Psoas muscle (tissue), 8 donors: ENCODE results near the gene MAPK9. TPM values are rescaled to one million over a fixed set of nuclear protein-coding genes. Genes with fewer than 3 reads are reported as not detected.

ENCODE experiments used
- ATAC-seq, 4 donors: fragments of 200-7000 bp; cut with Tn5 transposase; one replicate each; pipeline ENCODE4 v1.9.1; 2020; ENCODE audit warnings: moderate library complexity in 3 of 4, mild to moderate bottlenecking in 2 of 4
- DNase-seq, 2 donors: peaks; one replicate each; pipeline ENCODE4 v3.0.0-alpha.2; 2020
- H3K27ac ChIP-seq: fragments of 200-600 bp; one replicate; pipeline ENCODE4 v1.8.0; 2022
- H3K27me3 ChIP-seq, 3 donors: fragments of 200-600 bp in 1 of 3; one replicate each; pipeline versions ENCODE4 v1.6.1 to v1.8.0; 2013 to 2022; ENCODE audit warnings: low read length in 2 of 3, mild to moderate bottlenecking in 2 of 3, moderate library complexity in 1 of 3; ENCODE audit not compliant: insufficient read depth in 3 of 3
- H3K36me3 ChIP-seq, 2 donors: fragments of 200-600 bp in 1 of 2; one replicate each; pipeline versions ENCODE4 v1.6.1 to v1.8.0; 2013 to 2022; ENCODE audit warnings: low read depth in 1 of 2, mild to moderate bottlenecking in 1 of 2, moderate library complexity in 1 of 2; ENCODE audit not compliant: insufficient read depth in 1 of 2
- H3K4me1 ChIP-seq: fragments of 200-600 bp; one replicate; pipeline ENCODE4 v1.8.0; 2022
- H3K4me3 ChIP-seq: fragments of 200-600 bp; one replicate; pipeline ENCODE4 v1.8.0; 2022; ENCODE audit warnings: mild to moderate bottlenecking
- H3K9me3 ChIP-seq: fragments of 200-600 bp; one replicate; pipeline ENCODE4 v1.8.0; 2022
- WGBS, 3 donors: extraction: QIAGEN DNeasy Blood & Tissue Kit; methylation state at CpG; one replicate each; pipeline versions ENCODE4 v1.1.6 to v1.1.7; 2013; 5-methylcytosine and 5-hydroxymethylcytosine counted together
- intact Hi-C, 2 donors: fragments of 100-400 bp; cut with DNase I; formaldehyde crosslinking; loops; one replicate each; pipeline versions ENCODE4 v1.11.0 to v1.14.2; 2022
- polyA plus RNA-seq, 3 donors: library from polyadenylated mRNA; stranded (reverse); fragments of 200-250 nt; gene quantifications; one replicate each; pipeline ENCODE4 v1.2.3, GENCODE V29; 2013
- total RNA-seq, 4 donors: library from RNA; stranded (reverse); fragmentation: NEBNext Ultra II Directional in 2 of 4; extraction: Animal tissue kit (Norgen Biotek cat#: 25700) in 2 of 4; gene quantifications; one replicate each; pipeline versions ENCODE4 v1.2.1 to v1.2.4, GENCODE V29; 2021 to 2023
- TF ChIP-seq, protein P1 (sequence below): fragments of 200-600 bp; IDR thresholded peaks from one replicate; pipeline ENCODE4 v1.8.0; 2022; ENCODE audit warnings: antibody characterized with exemption
- donor health status: healthy with polysubstance abuse.
- donor health status: DM: no; HTN: no; CAD: no; lungs with moderate emphysema.
- donor health status: Bipolar disorder and iron deficiency.
- donor health status: healthy.
- donor health status: DM: yes; HTN: yes; CAD: no.
- donor health status: DM: no; HTN: no; CAD: no.
- donor health status: DM: no; HTN: no; CAD: no.
- donor health status: DM: yes; HTN: yes; CAD: no.

MAPK9 gene
- total and polyA plus RNA-seq, 7 donors, result 16.1 to 40.1 (median 34.3) TPM

- H3K27ac ChIP-seq, result no peak overlapping the region
- no peaks in the 10 kb centered on the region for H3K9me3 ChIP-seq
- WGBS, 3 donors, result 91 to 96% (median 91%) methylated on average over 5 of the region's 5 CpGs
- H3K4me1 ChIP-seq, result peaks cover 25% of the 10 kb centered on the region
- TF ChIP-seq, protein P1, sequence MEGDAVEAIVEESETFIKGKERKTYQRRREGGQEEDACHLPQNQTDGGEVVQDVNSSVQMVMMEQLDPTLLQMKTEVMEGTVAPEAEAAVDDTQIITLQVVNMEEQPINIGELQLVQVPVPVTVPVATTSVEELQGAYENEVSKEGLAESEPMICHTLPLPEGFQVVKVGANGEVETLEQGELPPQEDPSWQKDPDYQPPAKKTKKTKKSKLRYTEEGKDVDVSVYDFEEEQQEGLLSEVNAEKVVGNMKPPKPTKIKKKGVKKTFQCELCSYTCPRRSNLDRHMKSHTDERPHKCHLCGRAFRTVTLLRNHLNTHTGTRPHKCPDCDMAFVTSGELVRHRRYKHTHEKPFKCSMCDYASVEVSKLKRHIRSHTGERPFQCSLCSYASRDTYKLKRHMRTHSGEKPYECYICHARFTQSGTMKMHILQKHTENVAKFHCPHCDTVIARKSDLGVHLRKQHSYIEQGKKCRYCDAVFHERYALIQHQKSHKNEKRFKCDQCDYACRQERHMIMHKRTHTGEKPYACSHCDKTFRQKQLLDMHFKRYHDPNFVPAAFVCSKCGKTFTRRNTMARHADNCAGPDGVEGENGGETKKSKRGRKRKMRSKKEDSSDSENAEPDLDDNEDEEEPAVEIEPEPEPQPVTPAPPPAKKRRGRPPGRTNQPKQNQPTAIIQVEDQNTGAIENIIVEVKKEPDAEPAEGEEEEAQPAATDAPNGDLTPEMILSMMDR, result no peak
- H3K27me3 ChIP-seq, result no peaks in the 10 kb centered on the region
- H3K36me3 ChIP-seq, result peaks cover 0 to 10% of the 10 kb centered on the region in 2 donors
- ATAC-seq, result no peak
- DNase-seq, result no peak
- intact Hi-C loops, result no loop called here
- H3K4me3 ChIP-seq, result no peak overlapping the region
These were observed 1.9 kb downstream of the MAPK9 start for GRCh38 chr5:180289966-180290365.

DNA sequence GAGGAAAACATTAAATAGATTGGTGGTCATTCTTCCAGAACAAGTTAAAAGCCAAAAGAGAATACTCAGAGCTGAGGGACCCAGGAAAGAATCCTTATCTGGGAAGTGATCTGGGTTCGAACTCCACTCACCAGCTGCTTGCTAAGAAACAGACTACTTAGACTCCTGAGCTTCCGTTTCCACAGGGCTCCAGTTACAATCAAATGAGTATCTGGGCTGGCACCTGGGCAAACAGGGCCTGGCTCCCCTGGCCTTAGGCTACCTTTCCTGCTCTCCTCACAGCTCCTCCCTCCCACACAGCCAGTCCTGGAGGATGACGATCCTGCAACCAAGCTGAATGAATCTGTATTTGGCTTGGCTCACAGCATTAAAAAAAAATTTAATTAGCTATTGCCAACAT lies 2.5 kb downstream of the MAPK9 start:
- Histone ChIP-seq H3K4me1 (peaks cover 25% of the 10 kb centered on the region), H3K36me3 (peaks cover 0 to 10% of the 10 kb centered on the region in 2 donors), H3K4me3 (no peak overlapping the region), H3K9me3 (no peaks in the 10 kb centered on the region), H3K27ac (no peak overlapping the region), H3K27me3 (no peaks in the 10 kb centered on the region)
- ATAC-seq (no peak), DNase-seq (no peak)
- intact Hi-C loops, result no loop called here
- 42 to 61% (median 47%) methylated on average over 3 of the region's 3 CpGs for WGBS, 3 donors
- TF ChIP-seq, protein P1, result no peak

DNA sequence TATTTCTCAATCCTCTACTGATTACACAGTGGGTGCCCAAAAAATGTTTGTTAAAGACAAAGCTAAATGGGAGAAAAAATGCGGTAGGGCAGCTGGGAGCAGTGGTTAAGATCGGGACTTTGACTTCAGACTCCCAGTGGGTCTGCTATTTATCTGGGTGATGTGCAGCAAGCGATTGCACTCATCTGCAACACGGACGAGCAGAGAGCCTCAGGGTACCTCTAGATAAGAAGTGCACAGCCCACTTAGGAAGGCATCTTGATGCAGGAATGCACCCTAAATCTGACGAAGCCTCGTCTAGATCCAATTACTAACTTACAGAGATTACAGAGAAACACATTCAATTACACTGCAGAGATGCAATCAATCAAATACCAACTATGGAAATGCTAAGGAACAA lies 4.0 kb downstream of the MAPK9 start:
- TF ChIP-seq, protein P1, result no peak
- no peaks in the 10 kb centered on the region for H3K9me3 ChIP-seq
- no peak overlapping the region for H3K27ac ChIP-seq
- no peak for ATAC-seq
- peaks cover 20% of the 10 kb centered on the region for H3K4me1 ChIP-seq
- no peak for DNase-seq
- intact Hi-C loops, result no loop called here
- H3K36me3 ChIP-seq, result peaks cover 0 to 10% of the 10 kb centered on the region in 2 donors
- H3K27me3 ChIP-seq, result no peaks in the 10 kb centered on the region
- 85 to 88% (median 87%) methylated on average over 7 of the region's 7 CpGs for WGBS, 3 donors
- no peak overlapping the region for H3K4me3 ChIP-seq

DNA sequence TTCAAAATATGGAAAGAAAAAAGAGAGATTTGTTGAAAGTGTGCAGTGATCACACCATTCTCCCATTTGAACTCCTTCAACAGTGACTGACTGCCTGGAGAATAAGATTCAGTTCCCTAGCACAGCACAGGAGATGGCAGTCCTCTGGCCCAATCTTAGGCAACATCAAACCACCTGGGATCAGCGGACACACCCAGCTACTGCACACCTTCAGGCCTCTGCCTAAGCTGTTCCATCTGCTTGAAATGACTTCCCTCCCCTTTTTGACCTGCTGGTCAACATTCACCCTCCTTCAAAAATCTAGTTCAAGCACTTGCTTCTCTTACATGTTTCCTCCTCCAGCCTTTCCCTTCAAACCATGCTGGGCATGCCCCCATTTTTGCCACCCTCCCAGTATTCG lies 4.5 kb downstream of the MAPK9 start:
- no peak for ATAC-seq
- Histone ChIP-seq H3K4me1 (peaks cover 17% of the 10 kb centered on the region), H3K4me3 (no peak overlapping the region), H3K27ac (no peak overlapping the region), H3K9me3 (no peaks in the 10 kb centered on the region), H3K36me3 (peaks cover 0 to 10% of the 10 kb centered on the region in 2 donors), H3K27me3 (no peaks in the 10 kb centered on the region)
- TF ChIP-seq, protein P1, result no peak
- intact Hi-C loops, result no loop called here
- 96% methylated on average over 2 of the region's 2 CpGs for WGBS, 3 donors
- DNase-seq, result no peak

DNA sequence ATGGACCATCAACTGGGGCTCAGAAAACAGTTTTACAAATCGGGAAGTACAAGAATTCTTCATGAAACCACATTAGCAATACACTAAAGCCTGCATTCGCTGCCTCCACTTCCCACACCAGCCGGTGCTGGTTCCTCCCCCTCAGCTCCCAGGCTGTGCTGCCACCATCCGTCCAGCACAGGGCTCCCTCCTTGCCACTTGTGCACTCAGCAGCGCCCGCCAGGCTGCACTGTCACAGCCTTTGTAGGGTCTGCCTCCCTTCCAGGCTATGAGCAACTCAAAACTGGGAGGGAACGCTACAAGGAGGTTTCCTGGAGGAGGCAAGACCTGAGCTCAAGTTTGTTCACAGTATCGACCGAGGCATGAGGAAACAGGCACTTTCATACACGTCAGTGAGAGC lies 7.7 kb downstream of the MAPK9 start:
- DNase-seq, result no peak
- no peaks in the 10 kb centered on the region for H3K27me3 ChIP-seq
- no peak for ATAC-seq
- H3K4me1 ChIP-seq, result peaks cover 2% of the 10 kb centered on the region
- no peaks in the 10 kb centered on the region for H3K9me3 ChIP-seq
- no peak overlapping the region for H3K4me3 ChIP-seq
- WGBS, 3 donors, result 76 to 87% (median 81%) methylated on average over 10 of the region's 10 CpGs
- peaks cover 0 to 31% of the 10 kb centered on the region in 2 donors for H3K36me3 ChIP-seq
- intact Hi-C loops, result no loop called here
- TF ChIP-seq, protein P1, result no peak
- H3K27ac ChIP-seq, result no peak overlapping the region
